ENCODE results near the gene TEDC2. TPM values are rescaled to one million over a fixed set of nuclear protein-coding genes. Genes with fewer than 3 reads are reported as not detected.
A peak's percentile ranks its signal among the peaks of the same experiment; 100 is the strongest.

The TEDC2 gene
- total RNA-seq, 1 experiment from 2014 or later = 35.5 TPM

GRCh38 chr16:2465653-2466415 is 5.9 kb downstream of the TEDC2 start:
- no peak; the same call in 1 of the 2 replicates for TF ChIP-seq CTCF (conservative IDR thresholded peaks at IDR 0.05; ENCODE audit: low read depth, low read length)
- TF ChIP-seq EZH2phosphoT487 (IDR thresholded peaks at IDR 0.05; ENCODE audit: borderline replicate concordance, low read length) = no peak
- no peak for TF ChIP-seq EZH2 (IDR thresholded peaks at IDR 0.05; ENCODE audit: low read length, unreplicated experiment)
- Histone ChIP-seq H3K4me2 (ENCODE audit: low read length) (no peak overlapping the region), H3K9ac (ENCODE audit: low read length) (no peak overlapping the region), H3K27me3 (ENCODE audit: low read length) (no peaks in the 10 kb centered on the region), H2AFZ (ENCODE audit: low read length) (no peak overlapping the region), H3K79me2 (ENCODE audit: low read length) (peaks cover 8% of the 10 kb centered on the region), H3K4me3 (ENCODE audit: low read length) (no peak overlapping the region), H4K20me1 (ENCODE audit: low read length) (no peaks in the 10 kb centered on the region), H3K36me3 (ENCODE audit: low read depth, low read length) (no peaks in the 10 kb centered on the region), H3K9me3 (ENCODE audit: low read length) (no peaks in the 10 kb centered on the region), H3K4me1 (ENCODE audit: insufficient read depth, low read length) (peaks cover 12% of the 10 kb centered on the region; the same call in 1 of the 2 replicates), H3K27ac (ENCODE audit: low read length) (no peak overlapping the region), H3K9me2 (replicated peaks; ENCODE audit: low read length) (no peaks in the 10 kb centered on the region), H3F3A (ENCODE audit: low read length, unreplicated experiment) (no peaks in the 10 kb centered on the region)
- DNase-seq = peak; percentile 4
- intact Hi-C loops (cut with micrococcal nuclease) = no loop called here
- ChIA-PET POLR2A (ENCODE audit: unreplicated experiment) (no interaction called here), CTCF (no interaction called here)
- no peak for ATAC-seq
- no TSS peak for BruUV-seq (replicated peaks)

GRCh38 chr16:2466667-2467527 is 7.0 kb downstream of the TEDC2 start:
- DNase-seq (no peak), ATAC-seq (no peak)
- POLR2A ChIA-PET (ENCODE audit: unreplicated experiment) = no interaction called here
- intact Hi-C loops (cut with micrococcal nuclease) = no loop called here
- Histone ChIP-seq H3K27me3 (ENCODE audit: low read length) (no peaks in the 10 kb centered on the region), H3F3A (ENCODE audit: low read length, unreplicated experiment) (no peaks in the 10 kb centered on the region), H3K4me2 (ENCODE audit: low read length) (no peak overlapping the region), H3K79me2 (ENCODE audit: low read length) (no peaks in the 10 kb centered on the region), H3K9me2 (replicated peaks; ENCODE audit: low read length) (no peaks in the 10 kb centered on the region), H3K4me1 (ENCODE audit: insufficient read depth, low read length) (peaks cover 9% of the 10 kb centered on the region; the same call in 1 of the 2 replicates), H3K27ac (ENCODE audit: low read length) (no peak overlapping the region), H2AFZ (ENCODE audit: low read length) (no peak overlapping the region), H4K20me1 (ENCODE audit: low read length) (no peaks in the 10 kb centered on the region), H3K9me3 (ENCODE audit: low read length) (no peaks in the 10 kb centered on the region), H3K4me3 (ENCODE audit: low read length) (no peak overlapping the region), H3K36me3 (ENCODE audit: low read depth, low read length) (no peaks in the 10 kb centered on the region), H3K9ac (ENCODE audit: low read length) (no peak overlapping the region)
- no TSS peak for BruUV-seq (replicated peaks)
- CTCF ChIA-PET = no interaction called here
- TF ChIP-seq CTCF (conservative IDR thresholded peaks at IDR 0.05; ENCODE audit: low read depth, low read length) (no peak), EZH2phosphoT487 (IDR thresholded peaks at IDR 0.05; ENCODE audit: borderline replicate concordance, low read length) (no peak), EZH2 (IDR thresholded peaks at IDR 0.05; ENCODE audit: low read length, unreplicated experiment) (no peak)

Measured in PC-3 (cell line).